Measurements from ENCODE around the gene MLLT6.
"Not testable (repeated sequence)": the region's sequence is repeated elsewhere in the genome, so short reads cannot be mapped to it uniquely, and the experiment has no call there.

The MLLT6 gene

GRCh38 chr17:38709104-38709820, 4.2 kb downstream of the MLLT6 start:
- DNase-seq = no peak

GRCh38 chr17:38709864-38710603, 5.0 kb downstream of the MLLT6 start:
- DNase-seq = no peak

- no peak for DNase-seq
Observed at GRCh38 chr17:38710604-38710962, 5.5 kb downstream of the MLLT6 start.

- no peak for DNase-seq
Observed at GRCh38 chr17:38710985-38711384, 5.9 kb downstream of the MLLT6 start.

- no peak for DNase-seq
Observed at GRCh38 chr17:38711792-38712571, 6.9 kb downstream of the MLLT6 start.

- no peak for DNase-seq
Observed at GRCh38 chr17:38712593-38712992, 7.5 kb downstream of the MLLT6 start.

- DNase-seq = no peak
Observed at GRCh38 chr17:38713456-38714075, 8.5 kb downstream of the MLLT6 start.

- no peak for DNase-seq
Observed at GRCh38 chr17:38715216-38715943, 10.3 kb downstream of the MLLT6 start.

- DNase-seq = no peak
Observed at GRCh38 chr17:38716368-38717005, 11.4 kb downstream of the MLLT6 start.

- no peak for DNase-seq
Observed at GRCh38 chr17:38717139-38717745, 12.2 kb downstream of the MLLT6 start.

- DNase-seq = no peak
Observed at GRCh38 chr17:38719289-38719942, 14.3 kb downstream of the MLLT6 start.

- no peak for DNase-seq
Observed at GRCh38 chr17:38719943-38720641, 15.0 kb downstream of the MLLT6 start.

- DNase-seq = no peak
Observed at GRCh38 chr17:38720941-38721340, 15.9 kb downstream of the MLLT6 start.

- DNase-seq = no peak
Observed at GRCh38 chr17:38721802-38722201, 16.7 kb downstream of the MLLT6 start.

- no peak for DNase-seq
Observed at GRCh38 chr17:38724337-38724988, 19.4 kb downstream of the MLLT6 start.

GRCh38 chr17:38725066-38725465, 20.0 kb downstream of the MLLT6 start:
- no peak for DNase-seq

GRCh38 chr17:38726145-38726544, 21.1 kb downstream of the MLLT6 start:
- not testable (repeated sequence) for DNase-seq

GRCh38 chr17:38727736-38728135, 22.7 kb downstream of the MLLT6 start:
- no peak for DNase-seq

GRCh38 chr17:38728290-38728831, 23.3 kb downstream of the MLLT6 start:
- no peak for DNase-seq
